ENCODE results near the gene ARID3C. TPM values are rescaled to one million over a fixed set of nuclear protein-coding genes. Genes with fewer than 3 reads are reported as not detected.

The ARID3C gene
- total RNA-seq, 2 donors from 2014 or later, result not detected

DNA sequence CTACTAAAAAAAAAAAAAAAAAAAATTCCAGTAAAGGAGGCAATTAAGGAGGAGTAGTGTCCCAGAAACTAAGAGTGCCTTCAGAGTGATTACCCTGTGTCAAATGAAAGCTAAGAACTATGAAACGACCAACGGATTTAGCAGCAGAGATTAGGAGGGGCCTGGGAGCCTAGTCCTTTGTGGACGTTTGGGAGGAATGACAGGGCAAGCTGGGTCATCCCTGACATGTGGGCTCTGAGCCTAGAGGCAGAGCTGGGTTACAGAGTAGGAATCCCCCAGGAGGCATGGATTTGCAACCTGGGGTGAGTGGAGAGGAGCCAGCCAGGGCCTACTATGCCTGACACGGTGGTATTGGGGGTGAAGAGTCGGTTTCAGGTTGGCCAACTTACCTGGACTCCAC, 4.3 kb upstream of the ARID3C start:
- intact Hi-C loops (cut with DNase I), result no loop called here
- H3K9me3 ChIP-seq, result no peaks in the 10 kb centered on the region
- H3K4me1 ChIP-seq, result peaks cover 33% of the 10 kb centered on the region
- DNase-seq (no peak), ATAC-seq (no peak)
- no peak overlapping the region for H3K4me3 ChIP-seq
- peaks cover 0 to 4% of the 10 kb centered on the region in 2 donors for H3K27me3 ChIP-seq
- H3K27ac ChIP-seq, result no peak overlapping the region
- no peak for TF ChIP-seq POLR2A (IDR thresholded peaks at IDR 0.05)
- no peak for TF ChIP-seq CTCF (IDR thresholded peaks at IDR 0.05)
- 55 to 63% methylated on average over 5 of the region's 5 CpGs for WGBS, 2 donors
- no peaks in the 10 kb centered on the region for H3K36me3 ChIP-seq (replicated peaks in 1 of 2; ENCODE audit: insufficient read depth in 1 of 2, low read depth in 2 of 2)

DNA sequence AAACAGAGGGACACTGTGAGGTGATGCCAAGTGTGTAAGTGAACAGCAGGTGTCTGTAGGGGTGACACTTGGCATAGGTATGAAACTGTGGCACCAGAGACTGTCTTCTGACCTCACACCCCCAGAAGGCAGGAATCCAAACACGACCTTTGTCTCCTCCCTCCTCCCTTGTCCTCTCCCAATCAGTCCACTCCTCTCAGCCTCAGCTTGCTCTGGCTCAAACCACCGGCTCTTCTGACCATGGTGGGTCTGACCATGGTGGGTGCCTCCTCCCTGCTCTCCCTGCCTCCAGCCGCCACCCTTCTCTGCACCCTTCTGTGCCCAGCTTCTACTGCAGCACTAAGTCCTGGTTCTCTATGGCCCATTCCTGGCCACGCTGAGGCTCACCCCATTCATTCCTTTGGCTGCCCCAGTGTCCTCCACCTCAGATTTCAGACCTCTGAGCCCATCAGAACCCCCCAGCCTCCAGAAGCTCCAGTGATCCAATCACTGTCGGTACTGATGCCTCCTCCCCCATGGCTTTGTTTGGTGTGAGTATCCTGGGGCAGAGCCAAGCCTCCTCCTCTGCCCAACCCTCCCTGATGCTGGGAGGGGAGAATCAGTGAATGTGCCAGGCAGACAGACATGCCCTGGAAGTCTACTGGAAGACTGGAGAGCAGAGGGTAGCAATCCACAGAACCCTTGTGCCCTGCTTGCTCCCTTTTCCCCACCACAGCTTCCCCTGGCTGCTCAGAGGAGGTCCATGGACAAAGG, 1.7 kb upstream of the ARID3C start:
- ATAC-seq, result no peak
- Histone ChIP-seq H3K9me3 (no peaks in the 10 kb centered on the region), H3K4me1 (peaks cover 12% of the 10 kb centered on the region), H3K4me3 (no peak overlapping the region), H3K36me3 (replicated peaks in 1 of 2; ENCODE audit: insufficient read depth in 1 of 2, low read depth in 2 of 2) (no peaks in the 10 kb centered on the region), H3K27me3 (peaks cover 0 to 17% of the 10 kb centered on the region in 2 donors), H3K27ac (no peak overlapping the region)
- WGBS, 2 donors, result 26 to 30% methylated on average over 5 of the region's 5 CpGs
- no peak for DNase-seq
- no peak for TF ChIP-seq POLR2A (IDR thresholded peaks at IDR 0.05)
- intact Hi-C loops (cut with DNase I), result no loop called here

DNA sequence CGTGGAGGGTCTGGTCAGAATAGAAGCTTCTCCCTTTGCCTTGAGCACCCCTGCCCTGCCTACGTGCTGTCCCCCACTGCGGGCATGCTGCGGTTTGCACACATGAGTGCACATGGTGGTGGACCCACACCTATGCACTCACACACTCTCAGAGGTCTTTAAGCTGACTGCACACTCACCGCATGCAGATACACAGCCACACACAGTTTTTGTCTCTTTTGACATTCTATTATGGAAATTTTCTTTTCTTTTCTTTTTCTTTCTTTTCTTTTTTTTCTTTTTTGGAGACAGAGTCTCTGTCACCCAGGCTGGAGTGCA, 584 bp upstream of the ARID3C start:
- WGBS, 2 donors, result 22 to 26% methylated on average over 5 of the region's 5 CpGs

GRCh38 chr9:34627716-34628655, 880 bp downstream of the ARID3C start:
- peaks cover 12% of the 10 kb centered on the region for H3K4me1 ChIP-seq
- H3K27me3 ChIP-seq, result peaks cover 0 to 35% of the 10 kb centered on the region in 2 donors
- TF ChIP-seq CTCF (IDR thresholded peaks at IDR 0.05) (no peak), POLR2A (IDR thresholded peaks at IDR 0.05) (no peak)
- no peaks in the 10 kb centered on the region for H3K9me3 ChIP-seq
- intact Hi-C loops (cut with DNase I), result no loop called here
- ATAC-seq, result no peak
- H3K4me3 ChIP-seq, result no peak overlapping the region
- DNase-seq, result no peak
- 29 to 32% methylated on average over 19 to 20 of the region's 20 CpGs for whole genome bisulfite sequencing, 2 donors
- no peak overlapping the region for H3K27ac ChIP-seq
- H3K36me3 ChIP-seq (replicated peaks in 1 of 2; ENCODE audit: insufficient read depth in 1 of 2, low read depth in 2 of 2), result no peaks in the 10 kb centered on the region

More for the DNA sequence above, 584 bp upstream of the ARID3C start:
- Histone ChIP-seq H3K36me3 (replicated peaks in 1 of 2; ENCODE audit: insufficient read depth in 1 of 2, low read depth in 2 of 2) (no peaks in the 10 kb centered on the region), H3K4me3 (no peak overlapping the region), H3K27me3 (peaks cover 0 to 22% of the 10 kb centered on the region in 2 donors), H3K9me3 (no peaks in the 10 kb centered on the region), H3K4me1 (peaks cover 12% of the 10 kb centered on the region), H3K27ac (no peak overlapping the region)
- TF ChIP-seq CTCF (IDR thresholded peaks at IDR 0.05) (no peak), POLR2A (IDR thresholded peaks at IDR 0.05) (no peak)
- DNase-seq, result no peak
- no peak for ATAC-seq
- intact Hi-C loops (cut with DNase I), result no loop called here

DNA sequence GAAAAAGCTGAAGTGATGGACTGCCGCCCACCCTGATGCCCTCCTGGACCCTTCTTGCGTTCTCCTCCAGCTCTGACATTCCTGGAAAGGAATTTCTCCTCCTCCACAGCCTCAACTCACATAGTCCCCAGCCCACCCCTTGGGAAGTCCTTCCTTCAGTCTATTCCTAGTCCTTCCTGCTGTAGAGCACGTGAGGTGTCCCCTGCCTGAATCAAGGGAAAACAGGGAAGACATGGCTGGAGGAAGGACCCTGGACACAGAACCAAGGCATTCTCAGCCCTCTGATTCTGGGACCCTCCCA, 3.7 kb downstream of the ARID3C start:
- WGBS, 2 donors, result 74% methylated on average over 3 of the region's 3 CpGs
- H3K27me3 ChIP-seq, result peaks cover 0 to 35% of the 10 kb centered on the region in 2 donors

More for the DNA sequence above, 3.7 kb downstream of the ARID3C start:
- H3K4me3 ChIP-seq, result no peak overlapping the region
- H3K4me1 ChIP-seq, result peaks cover 19% of the 10 kb centered on the region
- TF ChIP-seq POLR2A (IDR thresholded peaks at IDR 0.05) (no peak), CTCF (IDR thresholded peaks at IDR 0.05) (no peak)
- H3K36me3 ChIP-seq (replicated peaks in 1 of 2; ENCODE audit: insufficient read depth in 1 of 2, low read depth in 2 of 2), result no peaks in the 10 kb centered on the region
- no peak for ATAC-seq
- no peak for DNase-seq
- H3K27ac ChIP-seq, result no peak overlapping the region
- no peaks in the 10 kb centered on the region for H3K9me3 ChIP-seq
- intact Hi-C loops (cut with DNase I), result no loop called here

Measured in body of pancreas (tissue), 4 donors.